GM10248 (cell line): ENCODE measurements around the gene HTR2A.
"Not testable (repeated sequence)": the region's sequence is repeated elsewhere in the genome, so short reads cannot be mapped to it uniquely, and the experiment has no call there.

Experiments
- CTCF ChIA-PET: fragments of 300-600 bp; sonication (Branson Sonifier 250); formaldehyde crosslinking; extraction: SDS; loops from one replicate; lab custom pipeline; 2021; ENCODE audit warnings: antibody characterized with exemption; lab: Yijun Ruan, JAX
- POLR2A ChIA-PET: fragments of 350-650 bp; sonication (Branson Sonifier 250); formaldehyde crosslinking; extraction: SDS; loops from one replicate; lab custom pipeline; 2020; ENCODE audit warnings: antibody characterized with exemption; lab: Yijun Ruan, JAX
- DNase-seq: peaks from one replicate; pipeline ENCODE4 v3.0.0; 2012; ENCODE audit errors: extremely low spot score
- TF ChIP-seq, protein P1 (sequence below): IDR thresholded peaks from 2 replicates; pipeline ENCODE4 v1.5.1; 2012; ENCODE audit warnings: mild to moderate bottlenecking, low read depth; ENCODE audit errors: extremely low read depth, missing control alignments, control extremely low read depth

HTR2A gene

DNA sequence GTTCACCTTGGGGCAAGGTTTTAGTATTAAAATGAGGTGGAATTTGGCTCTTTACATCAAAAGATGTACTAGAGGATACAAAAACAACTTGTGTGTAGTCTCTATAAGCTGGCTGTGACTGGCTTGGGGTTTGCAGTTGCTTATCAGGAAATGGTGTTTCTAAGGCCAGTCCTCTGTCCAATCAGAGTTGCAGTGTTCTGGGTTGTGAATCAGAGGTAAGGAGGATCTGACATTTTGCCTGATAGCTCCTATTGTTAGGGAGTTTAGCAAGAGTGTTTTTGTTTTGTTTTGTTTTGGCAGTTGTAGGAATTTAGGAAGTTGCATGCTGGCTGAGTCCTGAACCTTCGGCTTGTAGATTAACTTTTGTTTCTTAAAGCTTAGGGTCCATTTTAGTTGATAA, 79.8 kb downstream of the HTR2A start:
- POLR2A ChIA-PET, result no interaction called here
- DNase-seq, result no peak
- TF ChIP-seq, protein P1, sequence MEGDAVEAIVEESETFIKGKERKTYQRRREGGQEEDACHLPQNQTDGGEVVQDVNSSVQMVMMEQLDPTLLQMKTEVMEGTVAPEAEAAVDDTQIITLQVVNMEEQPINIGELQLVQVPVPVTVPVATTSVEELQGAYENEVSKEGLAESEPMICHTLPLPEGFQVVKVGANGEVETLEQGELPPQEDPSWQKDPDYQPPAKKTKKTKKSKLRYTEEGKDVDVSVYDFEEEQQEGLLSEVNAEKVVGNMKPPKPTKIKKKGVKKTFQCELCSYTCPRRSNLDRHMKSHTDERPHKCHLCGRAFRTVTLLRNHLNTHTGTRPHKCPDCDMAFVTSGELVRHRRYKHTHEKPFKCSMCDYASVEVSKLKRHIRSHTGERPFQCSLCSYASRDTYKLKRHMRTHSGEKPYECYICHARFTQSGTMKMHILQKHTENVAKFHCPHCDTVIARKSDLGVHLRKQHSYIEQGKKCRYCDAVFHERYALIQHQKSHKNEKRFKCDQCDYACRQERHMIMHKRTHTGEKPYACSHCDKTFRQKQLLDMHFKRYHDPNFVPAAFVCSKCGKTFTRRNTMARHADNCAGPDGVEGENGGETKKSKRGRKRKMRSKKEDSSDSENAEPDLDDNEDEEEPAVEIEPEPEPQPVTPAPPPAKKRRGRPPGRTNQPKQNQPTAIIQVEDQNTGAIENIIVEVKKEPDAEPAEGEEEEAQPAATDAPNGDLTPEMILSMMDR, result no peak
- CTCF ChIA-PET, result interaction anchor here (2.0 to 2.4 kb wide), 2 partner anchors 8 to 14 kb away, joined by 11 to 12 read pairs; no protein-coding TSS in a partner anchor

GRCh38 chr13:46816371-46816770, 80.5 kb downstream of the HTR2A start:
- POLR2A ChIA-PET, result no interaction called here
- no peak for DNase-seq
- CTCF ChIA-PET, result interaction anchor here (1.4 to 2.4 kb wide), 5 partner anchors 9 to 1279 kb away, joined by 3 to 12 read pairs (median 9); partner anchors contain the start of gene MED4
- TF ChIP-seq, protein P1, result no peak

- POLR2A ChIA-PET, result no interaction called here
- TF ChIP-seq, protein P1, result no peak
- CTCF ChIA-PET, result interaction anchor here (1.3 kb wide), 1 partner anchor 15 kb away, joined by 3 read pairs; no protein-coding TSS in a partner anchor
- DNase-seq, result no peak
These were observed 84.5 kb downstream of the HTR2A start for GRCh38 chr13:46812301-46812797.

DNA sequence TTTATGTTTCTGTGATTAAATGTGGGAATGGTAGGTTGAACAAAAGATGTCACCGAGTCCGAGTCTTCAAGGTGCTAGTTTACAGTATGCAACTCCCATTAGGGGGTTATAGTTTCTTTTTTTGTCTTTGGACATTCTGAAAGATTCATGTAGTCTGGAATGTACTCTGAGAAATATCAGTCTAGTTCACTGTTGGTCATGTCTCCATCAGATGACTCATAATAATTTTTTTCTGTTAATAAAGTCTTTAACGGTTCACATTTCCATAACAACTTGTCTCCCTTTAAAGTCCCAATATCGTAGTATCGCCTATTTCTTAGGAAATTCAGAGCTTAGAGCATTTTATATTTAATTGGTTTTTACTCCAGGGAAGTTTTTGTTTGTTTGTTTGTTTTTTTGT, 86.4 kb downstream of the HTR2A start:
- no peak for DNase-seq
- ChIA-PET POLR2A (no interaction called here), CTCF (interaction anchor here (1.6 kb wide), 1 partner anchor 21 kb away, joined by 5 read pairs; no protein-coding TSS in a partner anchor)
- TF ChIP-seq, protein P1, result no peak

- DNase-seq, CTCF ChIA-PET, POLR2A ChIA-PET: not testable (repeated sequence)
These were observed 91.9 kb downstream of the HTR2A start for GRCh38 chr13:46804921-46805320.

GRCh38 chr13:46804391-46804815, 92.5 kb downstream of the HTR2A start:
- POLR2A ChIA-PET, result no interaction called here
- DNase-seq, result no peak
- TF ChIP-seq, protein P1, result no peak
- CTCF ChIA-PET, result no interaction called here

GRCh38 chr13:46803586-46803985, 93.3 kb downstream of the HTR2A start:
- TF ChIP-seq, protein P1, result no peak
- POLR2A ChIA-PET, result no interaction called here
- CTCF ChIA-PET, result interaction anchor here (1.3 to 2.5 kb wide), 2 partner anchors 11 to 27 kb away, joined by 4 to 7 read pairs; no protein-coding TSS in a partner anchor
- no peak for DNase-seq
